ENCODE measurements around the gene SYPL1.
A peak's percentile ranks its signal among the peaks of the same experiment; 100 is the strongest.

The SYPL1 gene

GRCh38 chr7:106060394-106060920 lies 51.7 kb downstream of the SYPL1 start:
- no peak for DNase-seq (ENCODE audit: extremely low read depth, low read depth)
- TF ChIP-seq, protein P1, sequence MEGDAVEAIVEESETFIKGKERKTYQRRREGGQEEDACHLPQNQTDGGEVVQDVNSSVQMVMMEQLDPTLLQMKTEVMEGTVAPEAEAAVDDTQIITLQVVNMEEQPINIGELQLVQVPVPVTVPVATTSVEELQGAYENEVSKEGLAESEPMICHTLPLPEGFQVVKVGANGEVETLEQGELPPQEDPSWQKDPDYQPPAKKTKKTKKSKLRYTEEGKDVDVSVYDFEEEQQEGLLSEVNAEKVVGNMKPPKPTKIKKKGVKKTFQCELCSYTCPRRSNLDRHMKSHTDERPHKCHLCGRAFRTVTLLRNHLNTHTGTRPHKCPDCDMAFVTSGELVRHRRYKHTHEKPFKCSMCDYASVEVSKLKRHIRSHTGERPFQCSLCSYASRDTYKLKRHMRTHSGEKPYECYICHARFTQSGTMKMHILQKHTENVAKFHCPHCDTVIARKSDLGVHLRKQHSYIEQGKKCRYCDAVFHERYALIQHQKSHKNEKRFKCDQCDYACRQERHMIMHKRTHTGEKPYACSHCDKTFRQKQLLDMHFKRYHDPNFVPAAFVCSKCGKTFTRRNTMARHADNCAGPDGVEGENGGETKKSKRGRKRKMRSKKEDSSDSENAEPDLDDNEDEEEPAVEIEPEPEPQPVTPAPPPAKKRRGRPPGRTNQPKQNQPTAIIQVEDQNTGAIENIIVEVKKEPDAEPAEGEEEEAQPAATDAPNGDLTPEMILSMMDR (IDR thresholded peaks at IDR 0.05; ENCODE audit: low read depth, low read length), result no peak

DNA sequence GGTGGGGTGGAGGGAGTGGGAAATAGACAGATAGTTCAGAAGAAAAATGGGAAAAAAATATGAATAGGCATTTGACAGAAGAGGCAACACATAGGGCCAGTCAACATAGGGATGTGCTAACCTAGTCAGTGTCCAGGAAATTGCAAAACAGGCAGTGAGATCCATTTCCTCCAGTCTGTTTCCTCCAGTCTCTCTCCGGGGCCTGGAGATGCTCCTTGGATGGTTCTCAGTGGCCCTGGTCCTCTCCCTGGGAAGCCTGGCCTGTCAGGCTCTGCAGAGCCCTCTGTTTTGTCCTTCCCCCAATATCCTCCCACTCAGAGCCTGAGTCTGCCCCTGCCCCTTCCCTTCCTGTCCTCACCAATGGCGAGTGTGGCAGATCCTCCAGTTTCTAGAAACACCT lies 52.6 kb downstream of the SYPL1 start:
- DNase-seq (ENCODE audit: extremely low read depth, low read depth), result no peak

DNA sequence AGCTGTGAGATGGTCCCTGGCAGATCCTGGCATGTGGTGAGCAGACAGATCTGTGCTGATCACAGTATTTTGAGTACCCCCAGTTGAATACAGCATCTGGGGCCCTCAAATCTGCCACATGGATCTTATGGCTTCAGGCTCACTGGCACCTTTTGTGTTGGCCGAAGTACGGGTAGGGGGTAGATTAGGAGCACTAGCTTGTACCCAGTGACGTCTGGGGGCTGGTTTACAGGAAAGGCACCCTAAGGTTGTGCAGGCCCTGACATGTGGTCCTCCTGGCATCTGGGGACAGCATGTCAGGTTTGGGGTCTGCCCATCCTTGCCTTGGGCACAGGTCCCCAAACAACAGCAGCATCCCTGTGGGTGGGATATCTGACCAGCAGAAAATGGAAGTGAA lies 53.2 kb downstream of the SYPL1 start:
- TF ChIP-seq, protein P1 (IDR thresholded peaks at IDR 0.05; ENCODE audit: low read depth, low read length), result no peak
- DNase-seq (ENCODE audit: extremely low read depth, low read depth), result no peak

More for the DNA sequence above, 52.6 kb downstream of the SYPL1 start:
- TF ChIP-seq, protein P1 (IDR thresholded peaks at IDR 0.05; ENCODE audit: low read depth, low read length), result no peak

DNA sequence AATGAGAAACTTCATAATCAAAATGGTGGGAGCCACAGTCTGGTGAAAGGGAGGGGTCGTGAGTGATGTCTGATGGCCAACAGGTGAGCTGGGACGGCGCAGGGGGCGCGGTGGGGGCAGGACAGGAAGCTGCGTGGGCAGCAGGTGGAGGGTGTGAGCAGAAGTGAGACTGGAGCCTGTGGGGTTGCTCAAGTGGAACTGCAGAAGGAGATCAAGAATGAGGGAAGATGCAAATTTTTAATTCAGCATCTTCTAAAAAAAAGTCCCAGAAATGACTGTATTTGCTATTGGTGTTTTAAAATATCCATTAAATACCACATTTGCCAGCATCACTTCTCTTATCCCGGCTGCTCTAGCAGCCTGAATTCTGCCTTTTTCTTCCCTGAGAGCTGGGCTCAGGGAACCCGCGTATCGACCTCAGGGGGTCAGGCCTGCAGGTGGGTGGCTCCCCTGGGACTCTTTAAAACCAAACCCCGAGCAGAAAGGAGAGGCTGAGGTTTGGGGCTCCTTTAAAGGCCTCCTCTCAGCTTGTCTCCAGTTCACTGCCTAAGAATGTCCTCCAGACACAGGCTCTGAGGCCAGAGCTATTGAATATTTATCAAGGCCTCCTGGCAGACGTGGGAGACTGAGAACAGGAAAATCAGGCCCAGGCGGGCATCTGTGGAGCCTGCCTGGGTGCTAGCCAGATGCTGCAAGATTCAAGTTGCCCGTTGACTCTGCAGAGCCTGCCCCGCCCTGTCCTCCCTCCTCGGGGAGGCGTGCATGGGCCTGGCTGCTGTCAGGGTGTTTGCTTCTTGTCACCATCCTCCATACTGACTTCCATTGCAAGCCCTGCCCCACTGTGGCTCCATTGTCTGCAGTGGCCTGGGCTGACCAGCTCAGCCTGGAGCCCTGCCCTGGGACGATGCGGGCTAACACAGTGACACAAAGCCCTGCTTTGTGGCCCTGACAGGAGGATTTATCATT lies 53.9 kb downstream of the SYPL1 start:
- TF ChIP-seq, protein P1 (IDR thresholded peaks at IDR 0.05; ENCODE audit: low read depth, low read length), result no peak
- no peak for DNase-seq (ENCODE audit: extremely low read depth, low read depth)

GRCh38 chr7:106057204-106057961 lies 54.7 kb downstream of the SYPL1 start:
- no peak for DNase-seq (ENCODE audit: extremely low read depth, low read depth)
- TF ChIP-seq, protein P1 (IDR thresholded peaks at IDR 0.05; ENCODE audit: low read depth, low read length), result no peak

DNA sequence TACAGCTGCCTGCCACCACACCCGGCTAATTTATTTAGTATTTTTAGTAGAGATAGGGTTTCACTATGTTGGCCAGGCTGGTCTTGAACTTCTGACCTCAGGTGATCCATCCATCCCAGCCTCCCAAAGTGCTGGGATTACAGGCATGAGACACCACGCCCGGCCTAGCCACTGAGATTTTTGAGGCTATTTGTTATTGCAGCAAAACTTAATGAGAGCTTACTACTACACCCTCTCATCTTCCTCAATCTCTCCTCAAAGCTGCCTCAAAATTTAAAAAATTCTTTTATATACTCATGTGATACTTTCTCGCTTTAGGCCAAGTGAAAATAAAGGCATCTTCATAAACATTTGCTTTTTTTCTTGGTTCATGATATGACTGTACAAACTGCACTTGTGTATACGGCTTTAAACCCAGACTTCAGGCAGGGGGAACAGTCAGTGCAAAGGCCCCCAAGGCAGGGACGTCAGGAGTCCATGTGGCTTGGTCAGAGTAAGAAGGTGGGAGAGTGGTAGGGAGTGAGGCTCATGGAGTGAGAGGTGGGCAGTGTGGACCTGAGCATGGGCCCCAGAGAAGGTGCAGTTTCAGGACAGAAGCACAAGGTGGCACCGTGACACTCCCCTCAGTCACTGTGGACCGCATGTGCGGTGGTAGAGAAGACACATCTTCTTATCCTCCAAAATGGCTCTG lies 55.5 kb downstream of the SYPL1 start:
- DNase-seq (ENCODE audit: extremely low read depth, low read depth), result peak; percentile 47
- TF ChIP-seq, protein P1 (IDR thresholded peaks at IDR 0.05; ENCODE audit: low read depth, low read length), result peak; percentile 90

Data from AG09319 (cell line).